Esophagus muscularis mucosa (tissue), 4 donors: Measurements from ENCODE around the gene WFDC10A.

Experiments used
- CTCF ChIP-seq, 3 experiments: fragments of 200-600 bp in 2 of 3; fragments of 450-650 bp in 1 of 3; sonication (generic) in 2 of 3; IDR thresholded peaks; one replicate each; pipeline ENCODE4 v1.5.1; 2017 to 2019; ENCODE audit warnings: antibody characterized with exemption in 3 of 3, mild to moderate bottlenecking in 2 of 3, moderate library complexity in 1 of 3
- EP300 ChIP-seq: sonication (generic); formaldehyde crosslinking; IDR thresholded peaks from one replicate; pipeline ENCODE4 v1.6.1; 2017; ENCODE audit warnings: antibody characterized with exemption
- POLR2AphosphoS5 ChIP-seq, 2 donors: sonication (generic); formaldehyde crosslinking; IDR thresholded peaks; one replicate each; pipeline ENCODE4 v1.6.1; 2017; ENCODE audit warnings: antibody characterized with exemption in 2 of 2

GRCh38 chr20:45581702-45582101 is 47.8 kb upstream of the WFDC10A start:
- TF ChIP-seq CTCF (IDR thresholded peaks at IDR 0.05) (no peak), POLR2AphosphoS5 (IDR thresholded peaks at IDR 0.05) (no peak), EP300 (no peak)
